Stimulated activated CD4-positive, alpha-beta T cell treated with anti-CD3 and anti-CD28 coated beads, Interleukin-4, amount 100 ng/mL, for 1 hour (primary cell): Measurements from ENCODE around the gene PSMD8.
A peak's percentile ranks its signal among the peaks of the same experiment; 100 is the strongest.
"Not testable (repeated sequence)": the region's sequence is repeated elsewhere in the genome, so short reads cannot be mapped to it uniquely, and the experiment has no call there.

ENCODE experiments used
- DNase-seq: peaks from one replicate; pipeline ENCODE4 v3.0.0-alpha.2; 2020

PSMD8 gene

DNA sequence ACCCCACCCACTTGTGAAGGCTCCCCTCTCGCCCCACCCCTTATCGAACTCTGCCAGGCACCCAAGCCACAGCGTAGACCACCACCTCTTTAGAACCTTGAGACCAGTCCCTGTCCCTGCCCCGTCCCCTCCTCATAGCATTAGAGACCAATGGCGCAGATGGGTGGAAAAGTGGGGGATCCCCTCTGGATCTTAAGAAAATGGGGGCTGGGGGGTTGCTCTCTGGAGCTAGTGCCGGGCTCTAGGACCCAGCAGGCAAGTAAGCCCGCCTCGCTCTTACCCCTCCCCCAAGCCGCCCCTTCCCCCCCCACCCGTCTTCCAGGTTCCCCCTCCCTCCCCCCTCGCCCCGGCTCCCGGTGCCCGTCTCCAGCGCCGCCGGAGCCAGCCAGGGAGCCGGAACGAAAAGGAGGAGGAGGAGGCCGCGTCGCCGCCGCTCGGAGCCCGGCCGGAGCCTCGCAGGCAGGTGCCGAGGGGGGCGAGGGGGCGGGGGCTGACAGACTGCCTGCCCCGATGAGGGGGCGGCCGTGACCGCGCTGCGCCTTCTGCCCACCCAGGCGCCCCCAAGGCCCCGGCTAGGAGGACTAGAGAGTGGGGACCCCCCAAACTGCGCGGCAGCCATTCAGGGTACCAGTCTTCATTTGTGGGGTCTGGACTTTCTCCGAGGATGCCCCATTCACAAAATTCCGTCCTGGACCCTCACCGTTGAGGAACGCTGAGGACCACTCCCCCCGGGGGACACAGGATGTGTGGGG, 14.2 kb downstream of the PSMD8 start, which contains the start of gene SPRED3:
TSS of gene SPRED3 (plus strand) at position 349 of the 752 bp plus-strand sequence. CDS start 1,606 bp downstream, outside the sequence.
- no peak for DNase-seq

DNA sequence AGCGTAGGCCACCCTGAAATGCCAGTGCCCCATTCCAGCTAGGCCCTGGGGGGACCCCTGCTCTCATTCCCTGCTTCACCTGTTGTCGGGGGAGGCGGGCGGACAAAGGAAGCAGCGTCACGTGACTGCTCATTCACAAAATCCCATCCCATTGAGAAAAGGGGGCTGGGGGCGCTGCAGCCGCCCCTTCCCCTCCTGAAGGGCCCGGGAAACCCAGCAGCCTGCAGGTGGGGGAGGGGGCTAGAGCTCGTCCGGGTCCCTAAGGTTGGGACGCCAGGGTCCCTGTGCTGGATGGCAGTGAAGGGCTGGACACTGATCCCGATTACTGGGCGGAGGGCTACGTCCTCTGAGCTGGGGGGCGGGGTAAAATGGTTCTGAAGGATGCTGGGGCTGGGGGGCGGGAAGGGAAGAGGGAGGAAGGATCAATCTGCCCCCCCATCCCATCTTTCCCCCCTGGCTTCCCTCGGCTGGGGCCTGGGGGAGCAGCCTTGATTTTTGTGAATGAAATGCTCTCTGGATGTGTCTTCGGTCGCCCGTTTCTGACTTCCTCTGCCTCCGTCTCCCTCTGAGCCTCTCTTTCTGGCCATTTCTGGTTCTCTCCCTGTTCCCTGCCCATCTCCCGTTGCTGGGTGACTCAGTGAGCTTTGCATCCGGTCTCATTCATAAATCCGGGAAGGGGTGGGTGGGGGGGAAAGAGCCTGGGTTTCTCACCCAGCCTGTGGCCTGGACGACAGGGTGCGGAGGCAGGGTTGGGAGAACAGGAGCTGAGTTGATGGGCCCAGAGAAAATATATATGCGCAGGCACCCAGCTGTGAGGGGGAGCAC, 14.9 kb downstream of the PSMD8 start:
- no peak for DNase-seq

DNA sequence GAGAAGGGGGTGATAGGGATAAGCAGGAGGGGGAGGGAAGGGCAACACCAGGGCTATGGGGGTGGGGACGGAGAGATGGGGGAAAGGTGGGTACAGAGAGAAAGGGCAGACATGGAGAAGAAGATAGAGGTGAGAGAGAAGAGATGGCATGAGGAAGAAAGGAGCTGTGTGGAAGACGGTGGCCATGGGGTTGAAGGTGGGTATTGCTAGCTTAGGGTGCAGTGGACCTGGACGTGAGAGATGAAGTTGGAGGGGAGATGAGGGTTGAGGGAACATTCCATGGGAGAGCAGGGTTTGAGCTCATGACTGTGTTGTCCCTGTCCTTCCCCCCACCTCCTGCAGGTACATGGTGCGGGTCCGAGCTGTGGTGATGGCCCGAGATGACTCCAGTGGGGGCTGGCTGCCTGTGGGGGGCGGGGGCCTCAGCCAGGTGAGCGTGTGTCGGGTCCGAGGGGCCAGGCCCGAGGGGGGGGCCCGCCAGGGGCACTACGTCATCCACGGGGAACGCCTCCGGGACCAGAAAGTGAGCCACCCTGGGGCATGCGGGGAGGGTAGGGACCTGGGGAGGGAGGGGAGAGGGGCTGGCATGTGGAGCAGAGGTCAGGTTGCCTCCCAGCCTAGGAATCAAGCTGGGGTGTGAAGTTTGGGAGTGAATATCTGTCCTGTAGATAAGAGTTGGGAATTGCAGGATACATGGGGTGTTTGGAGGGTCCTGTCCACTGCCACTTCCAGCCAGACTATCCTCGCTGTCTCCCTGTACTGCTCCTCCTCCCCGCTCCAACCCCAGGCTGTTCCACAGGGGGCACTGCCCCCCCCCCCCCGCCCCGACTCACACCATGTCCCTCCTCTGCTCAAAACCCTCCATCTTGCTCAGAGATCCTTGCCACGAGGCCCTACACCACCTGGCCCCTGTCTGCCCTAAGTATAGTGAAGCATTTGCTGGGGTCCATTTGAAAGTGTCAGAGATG, 15.9 kb downstream of the PSMD8 start:
- DNase-seq = no peak

DNA sequence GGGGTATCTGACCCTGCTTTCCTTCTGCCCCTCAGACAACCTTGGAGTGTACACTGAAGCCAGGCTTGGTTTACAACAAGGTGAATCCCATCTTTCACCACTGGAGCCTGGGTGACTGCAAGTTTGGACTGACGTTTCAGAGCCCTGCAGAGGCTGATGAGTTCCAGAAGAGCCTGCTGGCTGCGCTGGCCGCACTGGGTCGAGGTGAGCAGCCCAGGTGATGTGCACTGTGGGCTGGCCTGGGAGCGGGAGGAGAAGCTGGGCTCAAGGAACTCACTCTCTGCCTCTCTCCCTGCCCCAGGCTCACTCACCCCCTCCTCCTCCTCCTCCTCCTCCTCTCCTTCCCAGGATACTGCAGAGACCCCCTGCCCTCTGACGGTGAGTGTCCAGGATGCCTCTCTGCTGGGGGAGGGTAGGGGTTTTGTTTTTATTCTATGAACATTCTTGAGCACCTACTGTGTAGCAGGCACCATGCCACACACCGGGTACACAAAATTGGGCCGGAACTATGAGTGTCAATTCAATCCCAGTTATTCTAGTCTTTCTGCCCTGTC, 17.6 kb downstream of the PSMD8 start:
- no peak for DNase-seq

DNA sequence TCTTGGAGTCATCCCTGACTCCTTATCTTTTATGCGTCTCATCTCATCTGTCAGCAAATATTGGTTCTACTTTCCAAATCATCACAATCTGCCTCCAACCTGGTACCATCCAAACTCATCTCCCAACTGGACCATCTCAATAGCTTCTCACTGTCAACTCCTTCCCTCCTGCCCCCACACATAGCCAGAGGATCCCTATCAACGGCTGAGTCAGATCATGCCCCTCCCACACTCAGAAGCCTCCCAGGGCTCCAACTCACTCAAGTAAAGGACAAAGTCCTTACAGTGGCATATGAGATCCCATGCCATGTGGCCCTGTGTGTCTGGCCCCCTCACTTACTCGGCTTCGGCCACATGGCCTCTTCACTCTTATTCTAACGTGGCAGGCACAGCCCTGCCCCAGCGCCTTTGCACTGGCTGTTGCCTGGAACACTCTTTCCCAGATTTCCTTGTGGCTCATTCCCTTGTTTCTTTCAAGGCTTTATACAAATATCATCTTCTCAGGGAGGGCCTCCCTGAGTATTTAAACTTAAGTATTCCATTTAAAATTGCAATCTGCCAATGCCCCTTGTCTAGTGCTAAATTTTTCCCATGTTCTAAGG, 18.4 kb downstream of the PSMD8 start:
- no peak for DNase-seq

DNA sequence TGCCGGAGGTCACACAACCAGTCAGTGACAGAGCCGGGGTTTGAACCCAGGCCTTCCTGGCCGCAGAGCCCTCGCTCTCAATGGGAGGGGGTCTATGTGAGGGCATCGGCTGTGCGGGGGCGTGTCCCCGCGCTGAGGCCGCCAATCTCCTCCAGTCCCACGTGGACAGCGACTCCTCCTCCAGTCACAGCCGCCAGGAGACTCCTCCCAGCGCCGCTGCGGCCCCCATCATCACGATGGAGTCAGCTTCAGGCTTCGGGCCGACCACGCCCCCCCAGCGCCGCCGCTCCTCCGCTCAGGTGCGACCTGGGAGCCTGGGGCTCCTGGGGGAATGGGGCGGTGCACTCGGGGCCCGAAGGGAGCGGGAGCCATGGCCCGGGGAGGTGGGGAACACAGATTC, 20.1 kb downstream of the PSMD8 start:
- peak; percentile 75 for DNase-seq

DNA sequence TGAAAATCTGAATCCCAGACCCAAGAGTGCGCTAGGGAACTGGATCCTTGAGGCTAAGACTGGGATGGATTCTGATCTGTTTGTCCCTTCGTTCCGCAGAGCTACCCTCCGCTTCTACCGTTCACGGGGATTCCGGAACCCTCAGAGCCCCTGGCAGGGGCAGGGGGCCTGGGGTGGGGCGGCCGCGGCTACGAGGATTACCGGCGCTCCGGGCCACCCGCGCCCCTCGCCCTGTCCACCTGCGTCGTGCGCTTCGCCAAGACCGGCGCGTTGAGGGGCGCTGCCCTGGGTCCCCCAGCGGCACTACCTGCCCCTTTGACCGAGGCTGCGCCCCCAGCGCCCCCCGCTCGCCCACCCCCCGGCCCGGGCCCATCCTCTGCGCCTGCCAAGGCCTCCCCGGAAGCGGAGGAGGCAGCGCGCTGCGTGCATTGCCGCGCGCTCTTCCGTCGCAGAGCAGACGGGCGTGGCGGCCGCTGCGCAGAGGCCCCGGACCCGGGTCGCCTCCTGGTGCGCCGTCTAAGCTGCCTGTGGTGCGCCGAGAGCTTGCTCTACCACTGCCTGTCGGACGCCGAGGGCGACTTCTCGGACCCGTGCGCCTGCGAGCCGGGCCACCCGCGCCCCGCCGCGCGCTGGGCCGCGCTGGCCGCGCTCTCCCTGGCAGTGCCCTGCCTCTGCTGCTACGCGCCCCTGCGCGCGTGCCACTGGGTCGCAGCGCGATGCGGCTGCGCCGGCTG, 21.2 kb downstream of the PSMD8 start:
- peak; percentile 62 for DNase-seq

DNA sequence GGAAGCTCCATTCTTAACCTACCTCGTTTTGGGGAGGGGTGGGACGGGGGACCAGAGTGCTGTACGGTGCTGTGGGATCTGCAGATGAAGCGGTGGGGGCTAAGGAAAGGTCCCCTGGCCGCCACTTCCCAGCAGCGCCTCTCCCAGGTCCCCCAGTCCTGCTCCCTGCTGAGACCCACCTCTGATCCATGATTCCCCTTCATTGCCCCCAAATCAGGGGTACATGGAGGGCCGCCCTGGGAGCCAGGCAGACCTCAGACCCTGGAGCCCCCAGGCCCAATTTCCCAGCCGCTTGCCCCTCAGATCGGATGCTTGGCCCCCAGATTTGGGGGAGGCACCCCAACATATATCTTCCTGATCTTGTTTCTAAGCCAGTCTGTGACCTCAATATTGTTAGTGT, 24.7 kb downstream of the PSMD8 start:
- DNase-seq = no peak

DNA sequence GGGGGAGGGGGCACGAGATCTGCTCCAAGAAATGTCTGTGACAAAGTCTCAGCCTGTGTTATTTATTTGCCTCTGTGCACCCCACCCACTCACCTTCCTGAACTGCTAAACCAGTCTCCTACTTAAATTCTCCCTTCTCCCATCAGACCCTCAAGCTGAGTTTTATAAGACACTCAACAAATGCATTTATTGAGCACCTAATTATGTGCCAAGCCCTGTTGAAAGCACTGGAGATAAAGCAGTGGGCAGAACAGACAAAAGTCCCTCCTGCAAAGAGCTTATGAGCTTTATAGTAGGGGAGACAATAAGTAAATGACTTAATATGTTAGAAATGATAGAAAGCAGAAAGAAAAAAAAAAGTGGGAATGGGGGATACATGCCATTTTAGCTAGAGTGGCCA, 25.2 kb downstream of the PSMD8 start:
- DNase-seq = no peak

DNA sequence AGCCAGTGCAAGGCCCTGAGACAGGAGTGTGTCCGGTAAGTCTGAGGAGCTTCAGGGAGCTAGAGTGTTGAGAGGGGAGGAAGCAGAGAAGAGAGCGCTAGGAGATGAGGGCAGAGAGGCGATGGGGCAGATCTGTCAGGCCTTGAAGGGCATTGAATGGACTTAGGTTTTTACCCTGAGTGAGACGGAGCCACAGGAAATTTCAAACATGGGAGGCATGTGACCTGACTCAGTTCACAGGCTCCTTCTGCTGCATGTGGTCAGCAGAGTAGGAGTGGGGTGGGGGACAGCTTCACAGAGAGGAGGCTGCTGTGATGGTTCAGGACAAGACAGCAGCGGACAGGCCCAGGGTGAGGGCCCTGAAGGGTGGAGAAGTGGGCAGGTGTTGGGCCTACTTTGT, 26.0 kb downstream of the PSMD8 start:
- DNase-seq = no peak

DNA sequence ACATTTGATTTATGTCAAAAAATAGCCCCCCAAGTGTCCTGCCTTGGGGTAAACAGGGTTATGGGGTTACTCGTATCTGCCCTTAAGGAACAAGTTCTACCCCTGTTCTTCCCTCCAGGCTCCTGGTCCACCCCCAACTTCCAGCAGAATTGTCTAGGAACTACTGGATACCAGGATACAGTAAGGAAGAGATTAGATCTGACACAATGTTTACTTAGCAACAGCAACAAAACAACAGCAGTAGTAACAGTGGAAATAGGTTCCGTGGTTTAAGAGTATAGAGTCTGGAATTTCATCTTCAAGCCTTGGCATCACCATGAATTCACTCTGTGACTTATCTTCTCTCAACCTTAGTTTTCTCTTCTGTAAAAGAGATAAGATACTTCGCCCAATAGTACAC, 26.8 kb downstream of the PSMD8 start:
- no peak for DNase-seq

DNA sequence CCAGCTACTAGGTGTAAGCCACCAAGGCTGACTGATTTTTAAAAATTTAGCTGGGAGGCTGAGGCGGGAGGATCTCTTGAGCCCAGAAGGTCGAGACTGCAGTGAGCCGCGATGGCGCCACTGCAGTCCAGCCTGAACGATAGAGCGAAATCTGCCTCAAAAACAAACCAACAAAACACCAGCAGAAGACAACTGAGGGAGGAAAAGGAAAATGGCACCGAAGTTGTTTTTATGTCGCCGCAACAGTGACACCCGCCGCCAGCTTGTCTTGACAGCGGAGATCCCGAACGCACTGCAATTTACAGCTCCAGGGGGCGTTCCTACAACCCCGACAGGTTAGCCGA, 28.2 kb downstream of the PSMD8 start:
- DNase-seq = no peak

DNA sequence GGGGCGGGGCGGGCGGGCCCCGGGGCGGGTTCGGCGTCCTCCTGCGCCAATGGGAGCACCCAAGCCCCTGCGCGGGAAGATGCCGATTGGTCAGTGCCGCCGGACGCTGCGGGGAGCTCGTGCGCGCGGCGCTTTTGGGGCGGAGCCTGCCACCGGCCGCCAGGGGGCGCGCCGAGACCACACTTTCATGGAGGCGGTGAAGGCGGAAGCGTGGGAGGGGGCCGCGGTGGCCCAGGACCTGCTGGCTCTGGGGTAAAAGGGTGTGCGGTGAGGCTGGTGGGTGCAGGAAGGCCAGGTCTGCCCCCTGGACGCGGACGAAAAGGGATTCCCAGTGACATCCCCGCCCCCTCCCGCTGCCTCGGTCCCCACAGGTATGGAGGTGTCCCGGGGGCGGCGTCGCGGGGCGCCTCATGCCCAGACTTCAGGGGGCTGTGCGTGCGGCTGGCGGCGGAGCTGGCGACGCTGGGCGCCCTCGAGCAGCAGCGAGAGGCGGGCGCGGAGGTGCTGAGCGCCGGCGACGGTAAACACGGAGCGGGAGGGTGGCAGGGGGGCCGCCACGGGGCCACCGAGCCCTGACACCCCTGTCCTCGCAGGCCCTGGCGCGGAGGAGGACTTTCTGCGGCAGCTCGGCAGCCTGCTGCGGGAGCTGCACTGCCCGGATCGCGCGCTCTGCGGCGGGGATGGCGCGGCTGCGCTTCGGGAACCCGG, 28.8 kb downstream of the PSMD8 start, which contains the start of gene FAM98C:
TSS of gene FAM98C (plus strand) at position 127 of the 708 bp plus-strand sequence. CDS start at position 188, 61 bp downstream.
- peak; percentile 97 for DNase-seq

DNA sequence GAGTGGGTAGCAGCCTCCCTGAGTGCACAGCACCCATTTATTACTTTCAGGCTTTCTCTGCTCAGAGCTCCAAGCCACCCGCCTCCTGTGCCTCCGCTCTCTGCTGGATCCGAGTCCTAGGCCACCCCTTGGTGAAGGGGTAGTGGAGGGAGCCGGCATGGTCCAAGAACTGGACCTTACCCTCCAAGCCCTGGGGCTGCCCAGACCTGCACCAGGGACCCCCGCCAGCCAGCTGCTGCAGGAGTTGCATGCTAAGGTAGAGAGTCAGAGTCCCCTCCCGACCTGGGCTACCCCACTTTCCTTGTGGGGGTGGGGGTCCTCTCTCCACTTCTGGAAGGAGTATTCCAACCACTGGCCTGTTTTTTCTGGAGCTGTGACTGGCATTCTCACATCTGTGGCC, 30.5 kb downstream of the PSMD8 start:
- no peak for DNase-seq

DNA sequence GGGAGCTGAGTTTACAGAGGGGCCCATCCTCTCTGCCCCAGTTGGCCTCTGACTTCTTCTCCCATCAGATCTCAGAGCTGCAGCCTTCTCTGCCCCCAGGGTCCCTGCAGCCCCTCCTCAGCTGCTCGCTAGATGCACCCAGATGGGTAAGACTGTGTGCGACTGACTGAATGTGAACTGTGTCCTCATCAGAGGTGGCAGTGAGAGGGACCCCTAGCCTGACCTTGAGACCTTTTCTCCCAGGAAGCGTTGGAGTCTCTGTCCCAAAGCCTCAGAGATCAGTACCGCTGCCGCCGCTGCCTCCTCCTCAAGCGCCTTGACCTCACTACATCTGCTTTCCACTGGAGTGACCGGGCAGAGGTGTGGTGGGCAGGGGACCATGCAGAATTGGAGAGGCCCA, 30.9 kb downstream of the PSMD8 start:
- no peak for DNase-seq

DNA sequence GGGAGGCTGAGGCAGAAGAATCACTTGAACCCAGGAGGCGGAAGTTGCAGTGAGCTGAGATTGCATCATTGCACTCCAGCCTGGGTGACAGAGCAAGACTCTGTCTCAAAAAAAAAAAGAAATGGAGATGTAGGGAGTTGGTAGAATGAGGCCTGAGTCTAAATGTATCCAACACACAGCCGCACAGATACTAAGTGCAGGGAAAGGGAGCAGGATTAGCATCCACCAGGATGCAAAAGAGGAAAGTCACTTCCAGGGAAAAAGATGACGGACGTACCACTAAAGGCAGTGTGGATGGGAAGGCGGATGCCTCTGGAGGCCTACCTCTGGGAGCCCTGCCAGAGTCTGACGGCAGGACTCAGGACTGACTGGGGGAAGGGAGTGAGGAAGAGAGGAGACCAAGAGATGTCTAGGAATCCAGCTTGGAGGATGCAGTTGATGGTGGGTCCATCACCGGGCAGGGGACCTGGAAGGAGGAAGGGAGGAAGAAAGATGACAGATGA, 35.3 kb downstream of the PSMD8 start:
- no peak for DNase-seq

DNA sequence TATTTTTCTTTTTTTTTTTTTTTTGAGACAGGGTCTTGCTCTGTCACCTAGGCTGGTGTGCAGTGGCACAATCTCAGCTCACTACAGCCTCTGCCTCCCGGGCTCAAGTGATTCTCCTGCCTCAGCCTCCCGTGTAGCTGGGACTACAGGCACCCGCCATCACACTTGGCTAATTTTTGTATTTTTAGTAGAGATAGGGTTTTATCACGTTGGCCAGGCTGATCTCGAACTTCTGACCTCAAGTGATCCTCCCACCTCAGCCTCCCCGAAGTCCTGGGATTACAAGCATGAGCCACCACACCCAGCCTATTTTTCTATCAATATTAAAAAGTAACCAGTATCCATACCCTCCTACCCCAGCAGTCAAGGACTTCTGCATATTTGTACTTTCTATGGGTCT, 36.0 kb downstream of the PSMD8 start:
- not testable (repeated sequence) for DNase-seq

DNA sequence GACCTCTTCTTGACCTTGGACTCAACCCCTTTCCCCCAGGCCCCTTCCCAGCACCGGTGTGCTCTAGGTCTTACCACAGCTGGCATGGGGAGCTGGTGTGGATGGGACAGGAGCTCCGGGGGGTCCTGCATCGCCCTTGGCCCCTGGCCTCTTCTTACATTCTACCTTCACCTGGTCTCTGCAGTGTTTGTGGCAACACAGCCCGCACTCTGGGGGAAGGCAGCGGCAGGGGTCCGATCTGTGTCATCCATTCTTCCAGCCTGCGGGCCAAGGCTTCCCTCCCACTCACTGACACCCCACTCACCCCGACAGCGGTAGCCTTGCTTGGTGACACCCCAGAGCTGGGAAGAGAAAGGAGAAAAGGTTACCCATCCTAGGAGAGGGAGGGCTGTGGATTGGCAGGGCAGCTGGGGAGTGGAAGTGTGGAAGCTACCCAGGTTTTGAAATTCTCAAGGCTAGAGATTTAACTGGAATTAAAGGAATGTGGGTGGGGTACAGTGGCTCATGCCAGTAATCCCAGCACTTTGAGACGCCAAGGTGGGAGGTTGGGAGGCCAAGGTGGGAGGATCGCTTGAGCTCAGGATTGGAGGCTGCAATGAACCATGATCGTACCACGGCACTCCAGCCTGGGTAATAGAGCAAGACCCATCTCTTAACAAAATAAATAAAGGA, 36.8 kb downstream of the PSMD8 start:
- DNase-seq = no peak

DNA sequence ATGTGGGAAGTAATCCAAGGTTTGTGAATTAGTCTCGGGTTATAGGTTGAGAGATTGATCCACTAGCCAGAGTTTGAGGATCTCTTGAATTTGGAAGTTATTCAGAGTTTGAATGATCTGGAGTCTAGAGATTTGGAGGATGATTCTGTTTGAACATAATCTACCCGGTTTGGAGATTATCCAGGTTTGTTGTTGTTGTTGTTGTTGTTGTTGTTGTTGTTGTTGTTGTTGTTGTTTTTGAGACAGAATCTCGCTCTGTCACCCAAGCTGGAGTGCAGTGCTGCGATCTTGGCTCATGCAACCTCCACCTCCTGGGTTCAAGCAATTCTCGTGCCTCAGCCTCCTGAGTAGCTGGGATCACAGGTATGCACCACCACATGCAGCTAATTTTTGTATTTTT, 37.5 kb downstream of the PSMD8 start:
- not testable (repeated sequence) for DNase-seq

DNA sequence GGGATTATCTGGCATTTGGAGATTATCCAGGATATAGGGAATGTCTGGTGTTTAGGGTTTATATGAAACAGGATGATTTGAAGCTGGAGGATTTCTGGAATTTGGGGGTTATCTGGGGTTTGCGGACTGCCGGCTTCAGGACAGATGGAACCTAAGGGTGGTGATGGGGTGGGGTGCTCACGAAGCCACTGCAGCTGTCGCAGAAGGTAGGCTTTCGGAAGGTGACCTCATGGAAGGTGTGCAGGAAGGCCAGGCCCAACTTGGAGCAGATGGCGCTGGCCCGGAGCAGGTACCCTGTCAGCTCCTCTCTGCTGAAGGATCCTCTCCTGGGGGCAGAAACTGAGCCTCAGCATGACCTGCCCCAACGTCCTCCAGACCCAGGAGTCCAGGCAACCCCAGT, 38.1 kb downstream of the PSMD8 start:
- DNase-seq = no peak
